Parathyroid adenoma (tissue), 2 donors: ENCODE results near the gene IL5RA.
A peak's percentile ranks its signal among the peaks of the same experiment; 100 is the strongest.

Source experiments
- H2AFZ ChIP-seq: fragments of 300-600 bp; sonication (generic); one replicate; pipeline ENCODE4 v1.7.0; 2017; ENCODE audit warnings: antibody characterized with exemption, mild to moderate bottlenecking
- H3K27ac ChIP-seq: fragments of 300-600 bp; sonication (generic); one replicate; pipeline ENCODE4 v1.7.0; 2017
- H3K27me3 ChIP-seq: fragments of 300-600 bp; sonication (generic); one replicate; pipeline ENCODE4 v1.7.0; 2017; ENCODE audit warnings: low read length; ENCODE audit not compliant: control insufficient read depth, insufficient read depth
- H3K36me3 ChIP-seq: fragments of 300-600 bp; sonication (generic); one replicate; pipeline ENCODE4 v1.7.0; 2017; ENCODE audit warnings: low read length; ENCODE audit not compliant: control insufficient read depth, insufficient read depth
- H3K4me1 ChIP-seq: fragments of 300-600 bp; sonication (generic); one replicate; pipeline ENCODE4 v1.7.0; 2017; ENCODE audit warnings: control low read depth
- H3K4me2 ChIP-seq: fragments of 300-600 bp; sonication (generic); one replicate; pipeline ENCODE4 v1.7.0; 2017; ENCODE audit warnings: low read length
- H3K4me3 ChIP-seq: fragments of 300-600 bp; sonication (generic); one replicate; pipeline ENCODE4 v1.7.0; 2017; ENCODE audit warnings: low read depth, low read length
- H3K79me2 ChIP-seq: fragments of 300-600 bp; sonication (generic); one replicate; pipeline ENCODE4 v1.7.0; 2017; ENCODE audit warnings: control low read depth
- H3K9ac ChIP-seq: fragments of 300-600 bp; sonication (generic); one replicate; pipeline ENCODE4 v1.7.0; 2017; ENCODE audit warnings: mild to moderate bottlenecking
- H3K9me3 ChIP-seq: fragments of 300-600 bp; sonication (generic); one replicate; pipeline ENCODE4 v1.7.0; 2017; ENCODE audit warnings: low read length; ENCODE audit not compliant: control insufficient read depth
- CTCF ChIP-seq: fragments of 300-600 bp; sonication (generic); IDR thresholded peaks from one replicate; pipeline ENCODE4 v1.7.0; 2017; ENCODE audit warnings: antibody characterized with exemption, mild to moderate bottlenecking
- donor health status: primary hyperparathyroidism.

IL5RA gene

DNA sequence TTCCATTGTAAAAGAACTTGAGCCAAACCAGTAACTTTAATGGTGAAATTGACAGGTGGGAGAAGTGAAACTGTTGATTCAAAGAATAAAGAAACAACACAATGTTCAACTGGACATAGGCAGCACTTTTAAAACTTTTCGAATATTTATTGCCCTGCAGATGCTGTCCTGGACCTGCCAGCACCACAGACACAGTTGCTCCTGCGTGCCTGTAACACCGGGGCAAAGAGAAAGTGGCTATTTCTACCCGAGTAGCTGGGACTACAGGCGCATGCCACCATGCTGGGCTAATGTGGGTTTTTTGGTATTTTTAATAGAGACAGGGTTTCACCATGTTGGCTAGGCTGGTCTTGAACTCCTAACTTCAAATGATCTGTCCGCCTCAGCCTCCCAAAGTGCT is 7.4 kb downstream of the IL5RA start:
- Histone ChIP-seq H3K27me3 (no peaks in the 10 kb centered on the region), H3K9me3 (no peaks in the 10 kb centered on the region)

GRCh38 chr3:3101660-3102458 is 8.3 kb downstream of the IL5RA start:
- Histone ChIP-seq H3K9ac (no peak overlapping the region), H3K27ac (no peak overlapping the region), H3K4me1 (peaks cover 22% of the 10 kb centered on the region), H3K9me3 (no peaks in the 10 kb centered on the region), H3K79me2 (no peaks in the 10 kb centered on the region), H3K4me2 (no peak overlapping the region), H2AFZ (no peak overlapping the region), H3K27me3 (no peaks in the 10 kb centered on the region), H3K36me3 (no peaks in the 10 kb centered on the region), H3K4me3 (no peak overlapping the region)
- no peak for TF ChIP-seq CTCF

More for the DNA sequence above, 7.4 kb downstream of the IL5RA start:
- TF ChIP-seq CTCF, result no peak
- Histone ChIP-seq H2AFZ (no peak overlapping the region), H3K79me2 (no peaks in the 10 kb centered on the region), H3K27ac (no peak overlapping the region), H3K36me3 (no peaks in the 10 kb centered on the region), H3K4me1 (peaks cover 14% of the 10 kb centered on the region), H3K4me3 (no peak overlapping the region), H3K4me2 (no peak overlapping the region), H3K9ac (no peak overlapping the region)

GRCh38 chr3:3097958-3098357 is 12.2 kb downstream of the IL5RA start:
- H3K9ac ChIP-seq, result no peak overlapping the region

GRCh38 chr3:3089017-3089416 is 21.2 kb downstream of the IL5RA start:
- no peak overlapping the region for H3K4me2 ChIP-seq
- TF ChIP-seq CTCF, result no peak
- no peak overlapping the region for H3K9ac ChIP-seq
- no peak overlapping the region for H3K27ac ChIP-seq
- no peaks in the 10 kb centered on the region for H3K9me3 ChIP-seq
- no peaks in the 10 kb centered on the region for H3K4me1 ChIP-seq
- H3K79me2 ChIP-seq, result no peaks in the 10 kb centered on the region
- H3K4me3 ChIP-seq, result no peak overlapping the region
- H3K27me3 ChIP-seq, result no peaks in the 10 kb centered on the region
- H3K36me3 ChIP-seq, result no peaks in the 10 kb centered on the region
- H2AFZ ChIP-seq, result no peak overlapping the region

More at GRCh38 chr3:3097958-3098357, 12.2 kb downstream of the IL5RA start:
- H2AFZ ChIP-seq, result peak overlapping the region; percentile 76
- peak overlapping the region; percentile 33 for H3K4me3 ChIP-seq
- peaks cover 16% of the 10 kb centered on the region for H3K4me1 ChIP-seq
- no peaks in the 10 kb centered on the region for H3K9me3 ChIP-seq
- peak overlapping the region; percentile 64 for H3K4me2 ChIP-seq
- no peaks in the 10 kb centered on the region for H3K36me3 ChIP-seq
- H3K27me3 ChIP-seq, result no peaks in the 10 kb centered on the region
- H3K79me2 ChIP-seq, result no peaks in the 10 kb centered on the region
- no peak for TF ChIP-seq CTCF
- peak overlapping the region; percentile 77 for H3K27ac ChIP-seq
